ENCODE results near the gene ALKBH6.

- TF ChIP-seq CTCF (IDR thresholded peaks at IDR 0.05) (no peak), POLR2A (IDR thresholded peaks at IDR 0.05) (no peak)
Observed at GRCh38 chr19:35959968-35960320, 54.1 kb downstream of the ALKBH6 start.
